DND-41 (cell line): Measurements from ENCODE around the gene DCP1B.
A peak's percentile ranks its signal among the peaks of the same experiment; 100 is the strongest.

ENCODE experiments used
- ATAC-seq: fragments of 200-7000 bp; cut with Tn5 transposase; 3 replicates; pipeline ENCODE4 v1.9.1; 2021; ENCODE audit warnings: low read depth; ENCODE audit not compliant: insufficient read depth
- DNase-seq: peaks from one replicate; pipeline ENCODE4 v3.0.0-alpha.2; 2020
- H2AFZ ChIP-seq: 2 replicates; pipeline ENCODE4 v1.6.0; 2012; ENCODE audit warnings: low read depth, low read length
- H3K27ac ChIP-seq: 2 replicates; pipeline ENCODE4 v1.5.1; 2012; ENCODE audit warnings: low read length, inconsistent platforms
- H3K27me3 ChIP-seq: fragments of 200-600 bp; sonication (generic); 2 replicates; pipeline ENCODE4 v1.6.0; 2012; ENCODE audit warnings: low read length, mild to moderate bottlenecking, inconsistent platforms; ENCODE audit not compliant: insufficient read depth, poor library complexity
- H3K36me3 ChIP-seq: 2 replicates; pipeline ENCODE4 v1.5.1; 2012; ENCODE audit warnings: low read length, inconsistent platforms; ENCODE audit not compliant: insufficient read depth
- H3K4me1 ChIP-seq: 2 replicates; pipeline ENCODE4 v1.5.1; 2012; ENCODE audit warnings: mild to moderate bottlenecking, low read length; ENCODE audit not compliant: insufficient read depth
- H3K4me2 ChIP-seq: 2 replicates; pipeline ENCODE4 v1.6.0; 2012; ENCODE audit warnings: mild to moderate bottlenecking, moderate library complexity, low read length, inconsistent platforms; ENCODE audit not compliant: insufficient read depth
- H3K4me3 ChIP-seq, 2 experiments: fragments of 200-600 bp in 1 of 2; shearing (Covaris generic) in 1 of 2; 2 replicates each; pipeline ENCODE4 v1.5.1; 2012 to 2016; ENCODE audit warnings: inconsistent platforms in 2 of 2, low read length in 2 of 2, mild to moderate bottlenecking in 2 of 2, low read depth in 1 of 2, moderate library complexity in 1 of 2
- H3K79me2 ChIP-seq: 2 replicates; pipeline ENCODE4 v1.6.0; 2012; ENCODE audit warnings: low read length, inconsistent platforms; ENCODE audit not compliant: insufficient read depth
- H3K9ac ChIP-seq: 2 replicates; pipeline ENCODE4 v1.6.0; 2012; ENCODE audit warnings: low read depth, mild to moderate bottlenecking, inconsistent platforms, low read length, moderate library complexity
- H3K9me3 ChIP-seq: 2 replicates; pipeline ENCODE4 v1.5.1; 2012; ENCODE audit warnings: low read length, moderate library complexity, mild to moderate bottlenecking, inconsistent platforms; ENCODE audit not compliant: insufficient read depth, severe bottlenecking
- H4K20me1 ChIP-seq: 2 replicates; pipeline ENCODE4 v1.6.0; 2012; ENCODE audit warnings: low read length; ENCODE audit not compliant: insufficient read depth
- EZH2 ChIP-seq: IDR thresholded peaks from 3 replicates; pipeline ENCODE4 v1.6.1; 2012; ENCODE audit warnings: borderline replicate concordance, low read depth, mild to moderate bottlenecking, moderate library complexity, low read length, inconsistent platforms; ENCODE audit not compliant: severe bottlenecking
- TF ChIP-seq, protein P1 (sequence below): IDR thresholded peaks from 2 replicates; pipeline ENCODE4 v1.5.1; 2012; ENCODE audit warnings: borderline replicate concordance, low read length, moderate library complexity, mild to moderate bottlenecking; ENCODE audit not compliant: poor library complexity, severe bottlenecking; ENCODE audit errors: extremely low read depth

Gene DCP1B

DNA sequence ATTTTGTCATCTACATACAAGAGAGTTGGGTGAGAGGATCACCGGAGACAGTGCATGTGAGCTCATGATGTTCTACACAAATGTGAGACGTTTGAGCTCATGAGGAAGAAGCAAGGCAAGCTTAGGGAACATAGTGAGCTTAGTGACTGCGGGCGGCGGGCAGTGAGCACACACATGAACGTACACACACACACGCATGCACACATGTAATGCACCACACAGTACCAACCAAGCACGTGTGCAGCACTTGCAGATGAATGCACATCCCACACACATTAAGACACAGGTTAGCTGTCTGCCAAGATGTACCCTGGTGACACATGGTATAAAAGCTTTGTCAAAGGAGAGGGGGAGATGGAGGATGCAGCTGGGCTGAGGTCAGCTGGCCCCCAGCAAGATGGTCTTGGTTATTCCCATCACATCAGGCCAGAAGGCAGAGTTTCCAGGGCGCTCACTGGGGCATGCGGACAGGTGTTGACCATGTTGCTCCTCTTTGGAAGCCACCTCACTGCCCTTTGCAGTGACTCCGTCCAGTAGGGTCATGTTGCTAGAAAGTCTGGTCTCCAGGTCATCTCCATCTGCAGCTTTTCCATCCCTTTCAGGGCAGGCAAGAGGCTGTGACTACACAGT lies 77.1 kb downstream of the DCP1B start:
- Histone ChIP-seq H3K9ac (no peak overlapping the region), H3K4me1 (no peaks in the 10 kb centered on the region)
- no peak for DNase-seq

DNA sequence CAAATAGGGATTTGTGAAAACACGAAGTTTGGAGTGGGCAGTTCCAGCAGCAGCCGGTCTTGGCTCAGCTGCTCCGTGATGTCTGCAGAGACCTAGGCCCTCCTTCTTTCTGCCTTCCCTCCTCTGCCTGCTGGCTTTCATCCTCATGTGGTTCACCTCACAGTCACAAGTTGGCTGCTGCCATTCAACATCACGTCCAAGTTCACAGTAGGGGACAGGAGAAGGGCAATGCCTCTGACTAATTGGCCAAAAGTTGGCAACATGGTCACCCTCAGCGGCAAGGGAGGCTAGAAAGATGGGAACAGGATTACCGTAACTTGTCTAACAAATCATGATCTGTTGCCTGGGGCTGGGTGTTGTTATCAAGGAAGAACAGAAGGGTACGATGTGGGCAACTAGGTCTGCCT lies 78.0 kb downstream of the DCP1B start:
- no peak for DNase-seq
- Histone ChIP-seq H3K9me3 (no peaks in the 10 kb centered on the region), H3K4me2 (no peak overlapping the region), H4K20me1 (no peaks in the 10 kb centered on the region), H3K9ac (no peak overlapping the region), H3K36me3 (no peaks in the 10 kb centered on the region), H3K4me1 (no peaks in the 10 kb centered on the region), H2AFZ (no peak overlapping the region), H3K27ac (no peak overlapping the region), H3K79me2 (no peaks in the 10 kb centered on the region), H3K4me3 (no peak overlapping the region), H3K27me3 (no peaks in the 10 kb centered on the region)
- ATAC-seq, result no peak
- TF ChIP-seq EZH2, result no peak
- TF ChIP-seq, protein P1, sequence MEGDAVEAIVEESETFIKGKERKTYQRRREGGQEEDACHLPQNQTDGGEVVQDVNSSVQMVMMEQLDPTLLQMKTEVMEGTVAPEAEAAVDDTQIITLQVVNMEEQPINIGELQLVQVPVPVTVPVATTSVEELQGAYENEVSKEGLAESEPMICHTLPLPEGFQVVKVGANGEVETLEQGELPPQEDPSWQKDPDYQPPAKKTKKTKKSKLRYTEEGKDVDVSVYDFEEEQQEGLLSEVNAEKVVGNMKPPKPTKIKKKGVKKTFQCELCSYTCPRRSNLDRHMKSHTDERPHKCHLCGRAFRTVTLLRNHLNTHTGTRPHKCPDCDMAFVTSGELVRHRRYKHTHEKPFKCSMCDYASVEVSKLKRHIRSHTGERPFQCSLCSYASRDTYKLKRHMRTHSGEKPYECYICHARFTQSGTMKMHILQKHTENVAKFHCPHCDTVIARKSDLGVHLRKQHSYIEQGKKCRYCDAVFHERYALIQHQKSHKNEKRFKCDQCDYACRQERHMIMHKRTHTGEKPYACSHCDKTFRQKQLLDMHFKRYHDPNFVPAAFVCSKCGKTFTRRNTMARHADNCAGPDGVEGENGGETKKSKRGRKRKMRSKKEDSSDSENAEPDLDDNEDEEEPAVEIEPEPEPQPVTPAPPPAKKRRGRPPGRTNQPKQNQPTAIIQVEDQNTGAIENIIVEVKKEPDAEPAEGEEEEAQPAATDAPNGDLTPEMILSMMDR, result no peak

More for the DNA sequence above, 77.1 kb downstream of the DCP1B start:
- Histone ChIP-seq H3K4me3 (no peak overlapping the region), H3K4me2 (no peak overlapping the region), H3K79me2 (no peaks in the 10 kb centered on the region), H2AFZ (no peak overlapping the region), H4K20me1 (no peaks in the 10 kb centered on the region), H3K9me3 (no peaks in the 10 kb centered on the region), H3K27me3 (no peaks in the 10 kb centered on the region), H3K27ac (no peak overlapping the region), H3K36me3 (no peaks in the 10 kb centered on the region)
- ATAC-seq, result no peak
- TF ChIP-seq, protein P1, result no peak
- no peak for TF ChIP-seq EZH2

DNA sequence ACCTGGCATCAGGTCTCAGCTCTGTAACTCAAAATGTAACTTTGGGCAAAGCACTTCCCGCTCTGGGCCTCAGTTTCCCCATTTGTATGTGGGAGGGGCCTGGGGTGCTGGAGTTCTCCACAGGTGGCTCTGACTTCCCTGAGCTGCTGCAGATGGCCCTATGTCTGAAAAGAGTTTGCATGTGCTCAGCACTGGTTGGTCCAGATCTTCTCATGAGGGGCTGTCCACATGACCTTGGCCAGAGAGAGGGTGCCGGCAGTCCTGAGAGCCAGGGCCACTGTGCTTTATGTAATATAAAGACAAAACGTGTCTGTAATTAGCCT lies 78.6 kb downstream of the DCP1B start:
- Histone ChIP-seq H3K9ac (no peak overlapping the region), H3K27me3 (no peaks in the 10 kb centered on the region), H4K20me1 (no peaks in the 10 kb centered on the region), H3K9me3 (no peaks in the 10 kb centered on the region), H2AFZ (no peak overlapping the region), H3K36me3 (no peaks in the 10 kb centered on the region), H3K27ac (no peak overlapping the region), H3K4me2 (no peak overlapping the region), H3K4me3 (no peak overlapping the region), H3K4me1 (no peaks in the 10 kb centered on the region), H3K79me2 (no peaks in the 10 kb centered on the region)
- ATAC-seq (no peak), DNase-seq (no peak)
- TF ChIP-seq, protein P1, result no peak
- TF ChIP-seq EZH2, result no peak

DNA sequence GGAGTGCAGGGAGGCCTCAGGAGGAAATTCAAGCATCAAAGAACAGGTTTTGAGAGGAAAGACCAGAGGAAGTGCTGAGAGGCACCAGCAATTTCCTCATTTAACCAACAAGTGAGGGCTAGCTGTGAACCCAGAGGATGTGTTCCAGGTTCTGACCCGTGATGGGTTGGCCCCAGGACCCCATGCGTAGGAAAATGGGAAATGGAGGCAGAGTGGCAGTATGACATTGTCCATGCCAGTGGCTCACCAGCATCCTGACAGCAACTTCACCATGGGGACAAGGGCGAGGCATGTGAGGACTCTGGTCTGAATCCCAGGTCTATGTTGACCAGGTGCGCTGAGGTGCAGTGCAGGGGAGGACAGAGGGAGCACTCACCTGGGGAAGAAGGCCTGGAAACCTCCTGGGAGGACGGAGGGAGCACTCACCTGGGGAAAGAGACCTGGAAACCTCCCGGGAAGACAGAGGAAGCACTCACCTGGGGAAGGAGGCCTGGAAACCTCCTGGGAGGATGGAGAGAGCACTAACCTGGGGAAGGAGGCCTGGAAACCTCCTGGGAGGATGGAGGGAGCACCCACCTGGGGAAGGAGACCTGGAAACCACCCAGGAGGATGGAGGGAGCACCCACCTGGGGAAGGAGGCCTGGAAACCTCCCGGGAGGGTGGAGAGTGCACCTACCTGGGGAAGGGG lies 79.1 kb downstream of the DCP1B start:
- H3K4me1 ChIP-seq, result no peaks in the 10 kb centered on the region
- H3K36me3 ChIP-seq, result no peaks in the 10 kb centered on the region
- ATAC-seq, result peak; percentile 31; the same call in 1 of the 3 replicates
- no peaks in the 10 kb centered on the region for H3K79me2 ChIP-seq
- no peaks in the 10 kb centered on the region for H3K9me3 ChIP-seq
- H3K9ac ChIP-seq, result no peak overlapping the region
- H3K27me3 ChIP-seq, result no peaks in the 10 kb centered on the region
- no peak overlapping the region for H3K4me3 ChIP-seq
- H4K20me1 ChIP-seq, result no peaks in the 10 kb centered on the region
- no peak overlapping the region for H3K27ac ChIP-seq
- no peak overlapping the region for H3K4me2 ChIP-seq
- no peak for DNase-seq
- TF ChIP-seq, protein P1, result no peak
- TF ChIP-seq EZH2, result no peak
- no peak overlapping the region for H2AFZ ChIP-seq
